Endothelial cell of umbilical vein (primary cell): Measurements from ENCODE around the gene BCL11A.

ENCODE experiments used
- MYC ChIP-seq: IDR thresholded peaks from one replicate; pipeline ENCODE4 v1.6.1; 2011; ENCODE audit warnings: mild to moderate bottlenecking, low read depth, low read length
- TF ChIP-seq, protein P1 (sequence below), 2 donors: IDR thresholded peaks; 1 replicate in 1 of 2; 2 replicates in 1 of 2; pipeline ENCODE4 v1.5.1; 2011; ENCODE audit warnings: low read length in 2 of 2, mild to moderate bottlenecking in 2 of 2, moderate library complexity in 2 of 2, control low read depth in 1 of 2, inconsistent platforms in 1 of 2, low read depth in 1 of 2; ENCODE audit not compliant: insufficient read depth in 1 of 2; ENCODE audit errors: extremely low read depth in 1 of 2

DNA sequence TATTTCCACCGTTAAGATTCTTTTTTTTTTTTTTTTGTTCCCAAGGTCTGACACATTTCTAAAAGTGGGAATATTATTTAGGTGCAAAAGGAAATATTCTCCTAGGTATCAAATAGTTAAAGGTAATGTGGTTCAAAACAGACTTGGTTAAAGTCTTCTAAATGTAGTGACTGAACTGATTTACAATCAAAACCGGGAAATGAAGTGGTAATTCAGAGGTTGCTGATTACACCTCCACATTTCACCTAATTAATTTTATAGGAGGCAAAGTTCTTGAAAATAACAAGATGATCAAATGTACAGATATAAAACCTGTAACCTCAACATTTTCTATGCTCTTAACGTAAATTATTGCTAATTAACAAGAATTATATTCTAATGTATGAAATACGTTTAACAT is 5.1 kb downstream of the BCL11A start:
- no peak for TF ChIP-seq MYC
- TF ChIP-seq, protein P1, sequence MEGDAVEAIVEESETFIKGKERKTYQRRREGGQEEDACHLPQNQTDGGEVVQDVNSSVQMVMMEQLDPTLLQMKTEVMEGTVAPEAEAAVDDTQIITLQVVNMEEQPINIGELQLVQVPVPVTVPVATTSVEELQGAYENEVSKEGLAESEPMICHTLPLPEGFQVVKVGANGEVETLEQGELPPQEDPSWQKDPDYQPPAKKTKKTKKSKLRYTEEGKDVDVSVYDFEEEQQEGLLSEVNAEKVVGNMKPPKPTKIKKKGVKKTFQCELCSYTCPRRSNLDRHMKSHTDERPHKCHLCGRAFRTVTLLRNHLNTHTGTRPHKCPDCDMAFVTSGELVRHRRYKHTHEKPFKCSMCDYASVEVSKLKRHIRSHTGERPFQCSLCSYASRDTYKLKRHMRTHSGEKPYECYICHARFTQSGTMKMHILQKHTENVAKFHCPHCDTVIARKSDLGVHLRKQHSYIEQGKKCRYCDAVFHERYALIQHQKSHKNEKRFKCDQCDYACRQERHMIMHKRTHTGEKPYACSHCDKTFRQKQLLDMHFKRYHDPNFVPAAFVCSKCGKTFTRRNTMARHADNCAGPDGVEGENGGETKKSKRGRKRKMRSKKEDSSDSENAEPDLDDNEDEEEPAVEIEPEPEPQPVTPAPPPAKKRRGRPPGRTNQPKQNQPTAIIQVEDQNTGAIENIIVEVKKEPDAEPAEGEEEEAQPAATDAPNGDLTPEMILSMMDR (IDR thresholded peaks at IDR 0.05; ENCODE audit: extremely low read depth in 1 of 2, insufficient read depth in 1 of 2, low read depth in 1 of 2, low read length in 2 of 2): no peak
